ENCODE measurements around the gene RBM12.

DNA sequence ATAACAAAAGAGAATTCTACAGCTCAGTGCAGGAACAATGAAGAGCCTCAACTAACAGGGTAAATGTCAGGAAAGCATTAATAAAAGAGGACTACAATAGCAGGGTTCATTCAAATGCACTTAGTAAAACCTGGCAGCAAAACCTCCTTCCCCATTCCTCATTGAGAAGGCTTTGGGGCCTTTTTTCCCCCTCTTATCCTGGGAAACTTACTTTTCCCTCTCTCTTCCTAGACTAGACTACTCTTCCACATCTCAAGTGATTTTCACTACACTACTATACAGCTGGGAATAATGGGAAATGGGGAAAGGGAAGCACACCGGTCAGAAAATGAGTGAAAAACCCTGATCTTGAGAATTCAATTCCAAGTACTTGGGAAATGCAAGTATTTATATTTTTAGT, 44.6 kb upstream of the RBM12 start:
- no peak for TF ChIP-seq EZH2 (IDR thresholded peaks at IDR 0.05; ENCODE audit: insufficient read depth, low read length)
- TF ChIP-seq, protein P1, sequence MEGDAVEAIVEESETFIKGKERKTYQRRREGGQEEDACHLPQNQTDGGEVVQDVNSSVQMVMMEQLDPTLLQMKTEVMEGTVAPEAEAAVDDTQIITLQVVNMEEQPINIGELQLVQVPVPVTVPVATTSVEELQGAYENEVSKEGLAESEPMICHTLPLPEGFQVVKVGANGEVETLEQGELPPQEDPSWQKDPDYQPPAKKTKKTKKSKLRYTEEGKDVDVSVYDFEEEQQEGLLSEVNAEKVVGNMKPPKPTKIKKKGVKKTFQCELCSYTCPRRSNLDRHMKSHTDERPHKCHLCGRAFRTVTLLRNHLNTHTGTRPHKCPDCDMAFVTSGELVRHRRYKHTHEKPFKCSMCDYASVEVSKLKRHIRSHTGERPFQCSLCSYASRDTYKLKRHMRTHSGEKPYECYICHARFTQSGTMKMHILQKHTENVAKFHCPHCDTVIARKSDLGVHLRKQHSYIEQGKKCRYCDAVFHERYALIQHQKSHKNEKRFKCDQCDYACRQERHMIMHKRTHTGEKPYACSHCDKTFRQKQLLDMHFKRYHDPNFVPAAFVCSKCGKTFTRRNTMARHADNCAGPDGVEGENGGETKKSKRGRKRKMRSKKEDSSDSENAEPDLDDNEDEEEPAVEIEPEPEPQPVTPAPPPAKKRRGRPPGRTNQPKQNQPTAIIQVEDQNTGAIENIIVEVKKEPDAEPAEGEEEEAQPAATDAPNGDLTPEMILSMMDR (IDR thresholded peaks at IDR 0.05; ENCODE audit: insufficient read depth, low read depth, low read length) = no peak

All from astrocyte (in vitro differentiated cells and primary cell).